HepG2 (cell line): ENCODE measurements around the gene GALNTL6. TPM values are rescaled to one million over a fixed set of nuclear protein-coding genes. Genes with fewer than 3 reads are reported as not detected.

Source experiments
- ATAC-seq: fragments of 200-7000 bp; cut with Tn5 transposase; 3 replicates; pipeline ENCODE4 v1.9.1; 2020; ENCODE audit warnings: mild to moderate bottlenecking, moderate library complexity
- BruUV-seq: library from RNA; stranded (reverse); fragments of 400-500 nt; replicated peaks from 2 replicates; lab custom pipeline; 2021; lab: Mats Ljungman, UMichigan
- CTCF ChIA-PET: fragments of 300-600 bp; formaldehyde crosslinking; extraction: SDS; loops from one replicate; lab custom pipeline; 2021; ENCODE audit warnings: low total read pairs, inconsistent platforms, low intra/inter-chr PET ratio; lab: Yijun Ruan, JAX
- POLR2A ChIA-PET: fragments of 350-600 bp; sonication (Branson Sonifier 250); formaldehyde crosslinking; loops from one replicate; lab custom pipeline; 2020; ENCODE audit warnings: antibody characterized with exemption, inconsistent platforms; lab: Yijun Ruan, JAX
- DNase-seq: peaks from one replicate; pipeline ENCODE4 v3.0.0-alpha.2; 2015; ENCODE audit warnings: low spot score
- FAIRE-seq: peaks from 3 replicates; lab custom pipeline; 2011; peaks lifted over from hg19 to GRCh38; lab: Jason Lieb, UNC
- H2AFZ ChIP-seq: one replicate; pipeline ENCODE4 v1.6.1; 2011; ENCODE audit warnings: low read length, inconsistent platforms
- H3K27ac ChIP-seq: fragments of 300-600 bp; 3 replicates; pipeline ENCODE4 v1.8.0; 2011; ENCODE audit warnings: mixed run types, mild to moderate bottlenecking, mixed read lengths, low read length, inconsistent platforms; ENCODE audit not compliant: insufficient read depth; ENCODE audit errors: extremely low read length
- H3K27me3 ChIP-seq, 2 experiments: fragments of 200-600 bp in 1 of 2; 2 replicates in 1 of 2; 3 replicates in 1 of 2; pipeline versions ENCODE4 v1.6.0 to v1.8.0; 2011; ENCODE audit warnings: low read length in 2 of 2, mild to moderate bottlenecking in 2 of 2, moderate library complexity in 2 of 2, inconsistent platforms in 1 of 2; ENCODE audit not compliant: insufficient read depth in 2 of 2, control insufficient read depth in 1 of 2
- H3K36me3 ChIP-seq, 2 experiments: fragments of 200-600 bp in 1 of 2; replicated peaks in 1 of 2; 2 replicates in 1 of 2; 3 replicates in 1 of 2; pipeline versions ENCODE4 v1.5.1 to v1.8.0; 2011; ENCODE audit warnings: low read length in 2 of 2, inconsistent platforms in 1 of 2; ENCODE audit not compliant: insufficient read depth in 2 of 2, control insufficient read depth in 1 of 2
- H3K4me1 ChIP-seq: 2 replicates; pipeline ENCODE4 v1.5.1; 2012; ENCODE audit warnings: low read length, inconsistent platforms; ENCODE audit not compliant: insufficient read depth
- H3K4me2 ChIP-seq: 2 replicates; pipeline ENCODE4 v1.6.0; 2011; ENCODE audit warnings: low read depth, low read length, inconsistent platforms
- H3K4me3 ChIP-seq, 3 experiments: fragments of 200-600 bp in 1 of 3; sonication (generic), shearing (Covaris generic) in 1 of 3; replicated peaks in 1 of 3; 2 replicates each; pipeline ENCODE4 v1.5.1; 2011 to 2016; ENCODE audit warnings: low read length in 3 of 3, inconsistent platforms in 2 of 3, low read depth in 2 of 3, mild to moderate bottlenecking in 2 of 3, control low read depth in 1 of 3, mixed read lengths in 1 of 3; ENCODE audit not compliant: insufficient read depth in 1 of 3
- H3K79me2 ChIP-seq: one replicate; pipeline ENCODE4 v1.6.1; 2011; ENCODE audit warnings: low read length, inconsistent platforms; ENCODE audit not compliant: insufficient read depth
- H3K9ac ChIP-seq: 2 replicates; pipeline ENCODE4 v1.6.0; 2011; ENCODE audit warnings: mild to moderate bottlenecking, low read depth, low read length, inconsistent platforms; ENCODE audit not compliant: insufficient read depth
- H3K9me3 ChIP-seq: 2 replicates; pipeline ENCODE4 v1.5.1; 2012; ENCODE audit warnings: mild to moderate bottlenecking, low read length
- H4K20me1 ChIP-seq: 2 replicates; pipeline ENCODE4 v1.6.0; 2011; ENCODE audit warnings: inconsistent platforms, mild to moderate bottlenecking, low read length, moderate library complexity; ENCODE audit not compliant: insufficient read depth
- GATAD1 ChIP-seq: IDR thresholded peaks from 2 replicates; pipeline ENCODE4 v1.6.1; 2016; ENCODE audit warnings: missing genetic modification reagents, missing compliant biosample characterization
- POGZ ChIP-seq: sonication (generic); formaldehyde crosslinking; IDR thresholded peaks from 2 replicates; pipeline ENCODE4 v1.4.0; 2020; ENCODE audit warnings: mild to moderate bottlenecking, missing genetic modification reagents
- RBFOX2 ChIP-seq: fragments of 200-400 bp; formaldehyde crosslinking; IDR thresholded peaks from 2 replicates; pipeline ENCODE4 v1.6.1; 2017; ENCODE audit warnings: low read depth, mild to moderate bottlenecking, low read length
- SALL2 ChIP-seq: sonication (generic); formaldehyde crosslinking; IDR thresholded peaks from 2 replicates; pipeline ENCODE4 v1.8.1; 2023; ENCODE audit warnings: mild to moderate bottlenecking, missing genetic modification reagents, inconsistent platforms
- TAF1 ChIP-seq: sonication (generic); formaldehyde crosslinking; IDR thresholded peaks from 2 replicates; pipeline ENCODE4 v1.4.0; 2020; ENCODE audit warnings: missing genetic modification reagents
- TGIF2 ChIP-seq: IDR thresholded peaks from 2 replicates; pipeline ENCODE4 v1.6.1; 2016; ENCODE audit warnings: control low read depth, missing compliant biosample characterization
- TOPORS ChIP-seq: sonication (generic); formaldehyde crosslinking; IDR thresholded peaks from 2 replicates; pipeline ENCODE4 v1.8.0; 2023; ENCODE audit warnings: mild to moderate bottlenecking, missing genetic modification reagents
- ZNF24 ChIP-seq: fragments of 450-650 bp; IDR thresholded peaks from 2 replicates; pipeline ENCODE4 v1.6.1; 2017; ENCODE audit warnings: antibody characterized with exemption, mild to moderate bottlenecking
- ZNF460 ChIP-seq: sonication (generic); formaldehyde crosslinking; IDR thresholded peaks from 2 replicates; pipeline ENCODE4 v1.5.1; 2020; ENCODE audit warnings: missing genetic modification reagents, mild to moderate bottlenecking, borderline replicate concordance
- ZNF629 ChIP-seq: sonication (generic); formaldehyde crosslinking; conservative IDR thresholded peaks from 2 replicates; pipeline ENCODE4 v1.5.0; 2020; ENCODE audit warnings: missing genetic modification reagents
- ZNF660 ChIP-seq: sonication (generic); formaldehyde crosslinking; IDR thresholded peaks from 2 replicates; pipeline ENCODE4 v1.5.1; 2020; ENCODE audit warnings: mild to moderate bottlenecking, low read depth, missing genetic modification reagents, borderline replicate concordance
- WGBS: methylation state at CpG from one replicate; pipeline ENCODE4 v1.1.6; 2017; ENCODE audit warnings: low lambda C conversion rate; 5-methylcytosine and 5-hydroxymethylcytosine counted together
- in situ Hi-C: cut with HindIII; loops from 2 replicates; pipeline ENCODE4 v1.10.0; 2017; ENCODE audit warnings: low pct_unique_long_range_greater_than_20kb; ENCODE audit not compliant: extremely low pct_ligation_motif_present
- intact Hi-C: fragments of 100-400 bp; cut with micrococcal nuclease; formaldehyde crosslinking; loops from one replicate; pipeline ENCODE4 v1.10.0; 2022; ENCODE audit not compliant: unreplicated experiment
- polyA plus RNA-seq, 8 experiments: library from polyadenylated mRNA; depleted of rRNA in 3 of 8; stranded (reverse) in 7 of 8; unstranded in 1 of 8; fragments of >200 nt; fragmentation: Illumina TruSeq in 4 of 8; extraction: Trizol in 4 of 8; gene quantifications; 2 replicates each; pipeline versions ENCODE4 v1.2.1 to v1.2.3, GENCODE V29; 2011 to 2016; ENCODE audit warnings: low read depth in 4 of 8, missing spikeins in 1 of 8, mixed read lengths in 1 of 8; ENCODE audit not compliant: insufficient read depth in 1 of 8
- total RNA-seq, 5 experiments: library from RNA; depleted of rRNA; stranded (reverse); fragments of >200 nt; fragmentation: Illumina TruSeq; extraction: Trizol; gene quantifications; 2 replicates each; pipeline ENCODE4 v1.2.3, GENCODE V29; 2016; ENCODE audit warnings: low read depth in 1 of 5
- TF ChIP-seq, protein P1 (sequence below): sonication (generic); formaldehyde crosslinking; IDR thresholded peaks from 2 replicates; pipeline ENCODE4 v1.4.0; 2020; ENCODE audit warnings: low read depth, mild to moderate bottlenecking, missing genetic modification reagents
- TF ChIP-seq, protein P2 (sequence below): sonication (generic); formaldehyde crosslinking; IDR thresholded peaks from 2 replicates; pipeline ENCODE4 v1.5.0; 2020; ENCODE audit warnings: missing genetic modification reagents
- TF ChIP-seq, protein P3 (sequence below): sonication (generic); formaldehyde crosslinking; IDR thresholded peaks from 2 replicates; pipeline ENCODE4 v1.4.0; 2020; ENCODE audit warnings: missing genetic modification reagents, borderline replicate concordance
- TF ChIP-seq, protein P4 (sequence below), 2 experiments: sonication (generic) in 1 of 2; formaldehyde crosslinking in 1 of 2; IDR thresholded peaks; 2 replicates each; pipeline versions ENCODE4 v1.4.0 to v1.6.1; 2016 to 2020; ENCODE audit warnings: borderline replicate concordance in 1 of 2, low read depth in 1 of 2, mild to moderate bottlenecking in 1 of 2, missing genetic modification reagents in 1 of 2

The GALNTL6 gene
- total and polyA plus RNA-seq, 2 of the 13 experiments (the other 11 are each of a cell fraction or from before 2014, with no cell fraction given) = not detected

DNA sequence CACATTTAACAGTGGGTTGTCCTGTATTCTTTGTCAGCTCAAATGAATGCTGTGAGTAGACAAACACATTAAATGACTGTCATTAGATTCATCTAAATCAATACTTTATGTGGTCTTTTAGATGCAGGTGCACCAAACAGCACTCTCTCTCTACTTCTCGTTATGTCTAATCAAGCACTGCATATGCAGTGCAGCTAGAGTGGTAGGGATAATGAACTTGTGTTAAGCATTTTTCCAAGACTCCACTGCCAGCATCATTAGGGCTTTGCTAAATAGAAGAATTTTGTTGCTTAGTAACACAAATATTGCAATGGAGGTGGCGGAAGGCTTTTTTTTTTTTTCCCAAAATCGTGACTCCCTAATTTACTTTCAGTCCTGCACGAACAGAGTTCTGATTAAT, 908.5 kb downstream of the GALNTL6 start:
- WGBS = 50% methylated on average over 4 of the region's 4 CpGs
- Histone ChIP-seq H3K4me1 (peaks cover 22% of the 10 kb centered on the region), H3K36me3 (no peaks in the 10 kb centered on the region), H4K20me1 (no peaks in the 10 kb centered on the region), H3K27ac (no peak overlapping the region), H3K9me3 (no peaks in the 10 kb centered on the region), H3K4me2 (no peak overlapping the region), H3K79me2 (no peaks in the 10 kb centered on the region), H3K4me3 (no peak overlapping the region), H2AFZ (no peak overlapping the region), H3K9ac (no peak overlapping the region), H3K27me3 (no peaks in the 10 kb centered on the region)
- ChIA-PET CTCF (no interaction called here), POLR2A (no interaction called here)
- no peak for DNase-seq
- no TSS peak for BruUV-seq
- intact Hi-C loops (no loop called here), in situ Hi-C loops (no loop called here)
- no peak for ATAC-seq
- no peak for FAIRE-seq
- TF ChIP-seq TGIF2 (no peak), ZNF660 (CRISPR knock-in tag) (no peak), GATAD1 (no peak), TOPORS (CRISPR knock-in tag) (no peak), POGZ (CRISPR knock-in tag) (no peak), SALL2 (CRISPR knock-in tag) (no peak), TAF1 (CRISPR knock-in tag) (no peak), ZNF629 (no peak), ZNF24 (no peak), RBFOX2 (no peak), ZNF460 (CRISPR knock-in tag) (no peak)
- TF ChIP-seq, protein P1, sequence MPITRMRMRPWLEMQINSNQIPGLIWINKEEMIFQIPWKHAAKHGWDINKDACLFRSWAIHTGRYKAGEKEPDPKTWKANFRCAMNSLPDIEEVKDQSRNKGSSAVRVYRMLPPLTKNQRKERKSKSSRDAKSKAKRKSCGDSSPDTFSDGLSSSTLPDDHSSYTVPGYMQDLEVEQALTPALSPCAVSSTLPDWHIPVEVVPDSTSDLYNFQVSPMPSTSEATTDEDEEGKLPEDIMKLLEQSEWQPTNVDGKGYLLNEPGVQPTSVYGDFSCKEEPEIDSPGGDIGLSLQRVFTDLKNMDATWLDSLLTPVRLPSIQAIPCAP (CRISPR knock-in tag) = no peak
- TF ChIP-seq, protein P2, sequence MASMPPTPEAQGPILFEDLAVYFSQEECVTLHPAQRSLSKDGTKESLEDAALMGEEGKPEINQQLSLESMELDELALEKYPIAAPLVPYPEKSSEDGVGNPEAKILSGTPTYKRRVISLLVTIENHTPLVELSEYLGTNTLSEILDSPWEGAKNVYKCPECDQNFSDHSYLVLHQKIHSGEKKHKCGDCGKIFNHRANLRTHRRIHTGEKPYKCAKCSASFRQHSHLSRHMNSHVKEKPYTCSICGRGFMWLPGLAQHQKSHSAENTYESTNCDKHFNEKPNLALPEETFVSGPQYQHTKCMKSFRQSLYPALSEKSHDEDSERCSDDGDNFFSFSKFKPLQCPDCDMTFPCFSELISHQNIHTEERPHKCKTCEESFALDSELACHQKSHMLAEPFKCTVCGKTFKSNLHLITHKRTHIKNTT (CRISPR knock-in tag) = no peak
- TF ChIP-seq, protein P3, sequence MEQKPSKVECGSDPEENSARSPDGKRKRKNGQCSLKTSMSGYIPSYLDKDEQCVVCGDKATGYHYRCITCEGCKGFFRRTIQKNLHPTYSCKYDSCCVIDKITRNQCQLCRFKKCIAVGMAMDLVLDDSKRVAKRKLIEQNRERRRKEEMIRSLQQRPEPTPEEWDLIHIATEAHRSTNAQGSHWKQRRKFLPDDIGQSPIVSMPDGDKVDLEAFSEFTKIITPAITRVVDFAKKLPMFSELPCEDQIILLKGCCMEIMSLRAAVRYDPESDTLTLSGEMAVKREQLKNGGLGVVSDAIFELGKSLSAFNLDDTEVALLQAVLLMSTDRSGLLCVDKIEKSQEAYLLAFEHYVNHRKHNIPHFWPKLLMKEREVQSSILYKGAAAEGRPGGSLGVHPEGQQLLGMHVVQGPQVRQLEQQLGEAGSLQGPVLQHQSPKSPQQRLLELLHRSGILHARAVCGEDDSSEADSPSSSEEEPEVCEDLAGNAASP = no peak
- TF ChIP-seq, protein P4, sequence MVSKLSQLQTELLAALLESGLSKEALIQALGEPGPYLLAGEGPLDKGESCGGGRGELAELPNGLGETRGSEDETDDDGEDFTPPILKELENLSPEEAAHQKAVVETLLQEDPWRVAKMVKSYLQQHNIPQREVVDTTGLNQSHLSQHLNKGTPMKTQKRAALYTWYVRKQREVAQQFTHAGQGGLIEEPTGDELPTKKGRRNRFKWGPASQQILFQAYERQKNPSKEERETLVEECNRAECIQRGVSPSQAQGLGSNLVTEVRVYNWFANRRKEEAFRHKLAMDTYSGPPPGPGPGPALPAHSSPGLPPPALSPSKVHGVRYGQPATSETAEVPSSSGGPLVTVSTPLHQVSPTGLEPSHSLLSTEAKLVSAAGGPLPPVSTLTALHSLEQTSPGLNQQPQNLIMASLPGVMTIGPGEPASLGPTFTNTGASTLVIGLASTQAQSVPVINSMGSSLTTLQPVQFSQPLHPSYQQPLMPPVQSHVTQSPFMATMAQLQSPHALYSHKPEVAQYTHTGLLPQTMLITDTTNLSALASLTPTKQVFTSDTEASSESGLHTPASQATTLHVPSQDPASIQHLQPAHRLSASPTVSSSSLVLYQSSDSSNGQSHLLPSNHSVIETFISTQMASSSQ (IDR thresholded peaks at IDR 0.05; ENCODE audit: low read depth) = no peak
- TF ChIP-seq, protein P4 (CRISPR knock-in tag; IDR thresholded peaks at IDR 0.05; ENCODE audit: borderline replicate concordance) = no peak
